ENCODE results near the gene ITPKB. TPM values are rescaled to one million over a fixed set of nuclear protein-coding genes. Genes with fewer than 3 reads are reported as not detected.

ITPKB gene
- total RNA-seq, 1 donor from 2014 or later: 34.9 TPM

GRCh38 chr1:226586116-226586515, 153.0 kb downstream of the ITPKB start:
- DNase-seq (ENCODE audit: low spot score): no peak

GRCh38 chr1:226584164-226584563, 154.9 kb downstream of the ITPKB start:
- DNase-seq (ENCODE audit: low spot score): no peak

GRCh38 chr1:226582966-226583365, 156.1 kb downstream of the ITPKB start:
- DNase-seq (ENCODE audit: low spot score): no peak

Other genes starting within 250 kb of the ITPKB start
- 1.8 TPM for gene STUM, start 190.5 kb downstream of the ITPKB start, total RNA-seq
- gene PSEN2, start 131.3 kb upstream of the ITPKB start, total RNA-seq: 30.9 TPM
- gene COQ8A, start 201.0 kb upstream of the ITPKB start, total RNA-seq: 62.0 TPM

Measured in mesenteric fat pad (tissue), 1 donor.